Parathyroid adenoma (tissue), 2 donors: Measurements from ENCODE around the gene CDCP1.
"Not testable (repeated sequence)": the region's sequence is repeated elsewhere in the genome, so short reads cannot be mapped to it uniquely, and the experiment has no call there.

Experiments used
- H2AFZ ChIP-seq: fragments of 300-600 bp; sonication (generic); one replicate; pipeline ENCODE4 v1.7.0; 2017; ENCODE audit warnings: antibody characterized with exemption, mild to moderate bottlenecking
- H3K27ac ChIP-seq: fragments of 300-600 bp; sonication (generic); one replicate; pipeline ENCODE4 v1.7.0; 2017
- H3K27me3 ChIP-seq: fragments of 300-600 bp; sonication (generic); one replicate; pipeline ENCODE4 v1.7.0; 2017; ENCODE audit warnings: low read length; ENCODE audit not compliant: control insufficient read depth, insufficient read depth
- H3K36me3 ChIP-seq: fragments of 300-600 bp; sonication (generic); one replicate; pipeline ENCODE4 v1.7.0; 2017; ENCODE audit warnings: low read length; ENCODE audit not compliant: control insufficient read depth, insufficient read depth
- H3K4me1 ChIP-seq: fragments of 300-600 bp; sonication (generic); one replicate; pipeline ENCODE4 v1.7.0; 2017; ENCODE audit warnings: control low read depth
- H3K4me2 ChIP-seq: fragments of 300-600 bp; sonication (generic); one replicate; pipeline ENCODE4 v1.7.0; 2017; ENCODE audit warnings: low read length
- H3K4me3 ChIP-seq: fragments of 300-600 bp; sonication (generic); one replicate; pipeline ENCODE4 v1.7.0; 2017; ENCODE audit warnings: low read depth, low read length
- H3K79me2 ChIP-seq: fragments of 300-600 bp; sonication (generic); one replicate; pipeline ENCODE4 v1.7.0; 2017; ENCODE audit warnings: control low read depth
- H3K9ac ChIP-seq: fragments of 300-600 bp; sonication (generic); one replicate; pipeline ENCODE4 v1.7.0; 2017; ENCODE audit warnings: mild to moderate bottlenecking
- H3K9me3 ChIP-seq: fragments of 300-600 bp; sonication (generic); one replicate; pipeline ENCODE4 v1.7.0; 2017; ENCODE audit warnings: low read length; ENCODE audit not compliant: control insufficient read depth
- TF ChIP-seq, protein P1 (sequence below): fragments of 300-600 bp; sonication (generic); IDR thresholded peaks from one replicate; pipeline ENCODE4 v1.7.0; 2017; ENCODE audit warnings: antibody characterized with exemption, mild to moderate bottlenecking
- donor health status: primary hyperparathyroidism.

The CDCP1 gene

DNA sequence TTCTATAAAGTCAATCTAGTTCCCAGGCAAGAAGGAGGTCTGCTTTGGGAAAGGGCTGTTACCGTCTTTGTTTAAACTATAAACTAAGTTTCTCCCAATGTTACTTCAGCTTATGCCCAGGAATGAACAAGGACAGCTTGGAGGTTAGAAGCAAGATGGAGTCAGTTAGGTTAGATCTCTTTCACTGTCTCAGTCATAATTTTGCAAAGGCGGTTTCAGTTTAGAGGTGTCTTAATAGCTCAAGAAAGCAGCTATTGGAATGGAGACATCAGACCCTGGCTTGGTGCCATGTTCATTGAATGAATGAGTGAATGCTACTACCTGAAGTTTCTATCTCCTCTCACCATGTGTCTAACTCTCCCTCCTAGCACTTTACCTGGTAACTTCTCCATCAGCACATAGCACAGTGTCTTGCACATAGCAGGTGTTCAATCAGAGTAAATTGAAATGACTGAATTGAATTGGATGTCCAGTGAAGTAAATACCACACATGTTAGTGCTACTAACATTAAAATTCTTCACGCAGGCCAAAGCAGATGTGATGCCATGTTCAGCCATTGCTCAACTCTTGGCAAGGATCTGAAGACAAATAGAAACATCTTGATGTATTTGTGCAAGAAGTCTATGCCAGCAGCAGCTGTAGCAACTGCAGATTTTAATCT is 91.9 kb downstream of the CDCP1 start:
- Histone ChIP-seq H3K27ac (no peak overlapping the region), H3K4me3 (no peak overlapping the region), H3K9ac (no peak overlapping the region), H3K4me1 (no peaks in the 10 kb centered on the region), H3K27me3 (no peaks in the 10 kb centered on the region), H3K4me2 (no peak overlapping the region), H3K9me3 (no peaks in the 10 kb centered on the region), H3K36me3 (no peaks in the 10 kb centered on the region), H3K79me2 (no peaks in the 10 kb centered on the region), H2AFZ (no peak overlapping the region)
- TF ChIP-seq, protein P1, sequence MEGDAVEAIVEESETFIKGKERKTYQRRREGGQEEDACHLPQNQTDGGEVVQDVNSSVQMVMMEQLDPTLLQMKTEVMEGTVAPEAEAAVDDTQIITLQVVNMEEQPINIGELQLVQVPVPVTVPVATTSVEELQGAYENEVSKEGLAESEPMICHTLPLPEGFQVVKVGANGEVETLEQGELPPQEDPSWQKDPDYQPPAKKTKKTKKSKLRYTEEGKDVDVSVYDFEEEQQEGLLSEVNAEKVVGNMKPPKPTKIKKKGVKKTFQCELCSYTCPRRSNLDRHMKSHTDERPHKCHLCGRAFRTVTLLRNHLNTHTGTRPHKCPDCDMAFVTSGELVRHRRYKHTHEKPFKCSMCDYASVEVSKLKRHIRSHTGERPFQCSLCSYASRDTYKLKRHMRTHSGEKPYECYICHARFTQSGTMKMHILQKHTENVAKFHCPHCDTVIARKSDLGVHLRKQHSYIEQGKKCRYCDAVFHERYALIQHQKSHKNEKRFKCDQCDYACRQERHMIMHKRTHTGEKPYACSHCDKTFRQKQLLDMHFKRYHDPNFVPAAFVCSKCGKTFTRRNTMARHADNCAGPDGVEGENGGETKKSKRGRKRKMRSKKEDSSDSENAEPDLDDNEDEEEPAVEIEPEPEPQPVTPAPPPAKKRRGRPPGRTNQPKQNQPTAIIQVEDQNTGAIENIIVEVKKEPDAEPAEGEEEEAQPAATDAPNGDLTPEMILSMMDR = no peak

DNA sequence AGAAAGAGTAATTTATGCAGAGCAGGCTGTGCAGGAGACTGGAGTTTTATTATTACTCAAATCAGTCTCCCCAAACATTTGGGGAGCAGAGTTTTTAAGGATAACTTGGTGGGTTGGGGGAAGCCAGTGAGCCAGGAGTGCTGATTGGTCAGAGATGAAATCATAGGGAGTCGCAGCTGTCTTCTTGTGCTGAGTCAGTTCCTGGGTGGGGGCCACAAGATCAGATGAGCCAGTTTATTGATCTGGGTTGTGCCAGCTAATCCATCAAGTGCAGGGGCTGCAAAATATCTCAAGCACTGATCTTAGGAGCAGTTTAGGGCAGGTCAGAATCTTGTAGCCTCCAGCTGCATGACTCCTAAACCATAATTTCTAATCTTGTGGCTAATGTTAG is 92.4 kb downstream of the CDCP1 start:
- H3K27me3 ChIP-seq, H3K27ac ChIP-seq, H3K4me1 ChIP-seq, H3K79me2 ChIP-seq, H2AFZ ChIP-seq, H3K4me2 ChIP-seq, H3K36me3 ChIP-seq, H3K9ac ChIP-seq, H3K9me3 ChIP-seq, H3K4me3 ChIP-seq: not testable (repeated sequence)

DNA sequence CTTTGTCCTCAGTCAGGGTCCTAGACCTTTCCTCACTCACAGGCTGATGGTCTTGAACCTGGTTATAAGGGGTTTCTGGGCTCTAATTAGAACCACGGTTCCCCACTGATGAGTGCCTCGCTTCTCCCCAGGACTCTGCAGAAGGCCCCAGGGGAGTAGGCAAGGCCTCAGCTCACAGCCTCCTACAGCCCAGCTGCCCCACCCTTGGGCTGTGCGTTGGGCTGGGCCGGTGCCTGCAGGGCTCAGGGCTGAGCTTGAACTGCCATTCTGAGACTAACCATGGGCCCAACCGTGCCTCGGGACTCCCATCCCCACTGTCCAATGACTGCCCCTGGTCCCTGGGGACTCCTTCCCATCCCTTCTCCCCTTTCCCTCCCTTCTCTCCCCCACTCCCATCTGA is 94.5 kb downstream of the CDCP1 start:
- Histone ChIP-seq H3K27ac (no peak overlapping the region), H2AFZ (no peak overlapping the region), H3K4me2 (no peak overlapping the region), H3K36me3 (no peaks in the 10 kb centered on the region), H3K9me3 (no peaks in the 10 kb centered on the region), H3K27me3 (no peaks in the 10 kb centered on the region), H3K4me1 (no peaks in the 10 kb centered on the region), H3K4me3 (no peak overlapping the region), H3K79me2 (no peaks in the 10 kb centered on the region), H3K9ac (no peak overlapping the region)
- TF ChIP-seq, protein P1 = no peak

DNA sequence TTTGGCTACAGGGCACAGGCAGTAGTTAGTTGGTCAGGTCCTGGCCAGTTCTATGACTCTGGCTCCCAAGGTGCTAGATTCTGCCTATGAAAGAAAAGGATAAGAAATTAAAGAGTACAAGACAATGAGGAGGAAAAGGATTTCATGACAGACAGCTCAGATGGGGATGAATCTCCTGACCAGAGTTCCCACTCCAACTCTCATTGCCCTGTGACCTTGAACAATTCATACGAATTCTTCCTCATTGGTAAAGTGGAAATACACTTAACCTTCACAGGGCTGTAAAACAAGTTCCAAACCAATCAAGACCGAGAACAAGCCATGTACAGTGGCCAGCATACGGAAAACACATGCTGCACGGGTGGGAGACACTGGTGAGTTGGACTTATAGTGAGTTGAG is 96.4 kb downstream of the CDCP1 start:
- Histone ChIP-seq H3K27me3 (no peaks in the 10 kb centered on the region), H3K36me3 (no peaks in the 10 kb centered on the region), H3K27ac (no peak overlapping the region), H3K4me2 (no peak overlapping the region), H3K9me3 (no peaks in the 10 kb centered on the region), H3K9ac (no peak overlapping the region), H3K4me3 (no peak overlapping the region), H3K4me1 (no peaks in the 10 kb centered on the region), H3K79me2 (no peaks in the 10 kb centered on the region), H2AFZ (no peak overlapping the region)
- TF ChIP-seq, protein P1 = no peak

DNA sequence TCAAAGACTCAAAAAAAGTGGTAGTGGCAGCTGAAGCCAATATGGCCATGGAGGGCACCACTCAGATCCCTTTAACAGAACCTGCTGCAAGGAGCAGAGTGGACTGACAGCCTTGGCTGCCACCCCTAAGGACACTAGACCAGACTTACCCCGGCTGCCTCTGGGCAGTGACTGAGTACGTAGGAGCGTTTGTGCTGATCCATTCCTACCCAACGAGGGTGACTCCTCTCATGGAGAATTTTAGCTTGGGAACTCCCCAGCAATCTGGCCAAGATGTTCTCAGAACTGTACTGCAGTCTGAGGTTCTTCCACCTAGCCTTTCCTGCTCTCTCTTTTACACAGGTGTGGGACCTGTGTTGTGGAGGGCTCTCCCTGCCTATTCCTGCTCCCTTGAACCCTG is 97.9 kb downstream of the CDCP1 start:
- Histone ChIP-seq H3K4me1 (no peaks in the 10 kb centered on the region), H3K36me3 (no peaks in the 10 kb centered on the region), H3K27ac (no peak overlapping the region), H3K27me3 (no peaks in the 10 kb centered on the region), H3K4me3 (no peak overlapping the region), H3K9ac (no peak overlapping the region), H3K4me2 (no peak overlapping the region), H3K9me3 (no peaks in the 10 kb centered on the region), H3K79me2 (no peaks in the 10 kb centered on the region), H2AFZ (no peak overlapping the region)
- TF ChIP-seq, protein P1 = no peak
